HG02938 (cell line): ENCODE results near the gene PSMB10.

ENCODE experiments used
- ATAC-seq: cut with Tn5 transposase; IDR thresholded peaks from one replicate; pipeline ENCODE4 v1.9.1; 2021; ENCODE audit warnings: mild to moderate bottlenecking, moderate library complexity; ENCODE audit not compliant: unreplicated experiment

The PSMB10 gene

DNA sequence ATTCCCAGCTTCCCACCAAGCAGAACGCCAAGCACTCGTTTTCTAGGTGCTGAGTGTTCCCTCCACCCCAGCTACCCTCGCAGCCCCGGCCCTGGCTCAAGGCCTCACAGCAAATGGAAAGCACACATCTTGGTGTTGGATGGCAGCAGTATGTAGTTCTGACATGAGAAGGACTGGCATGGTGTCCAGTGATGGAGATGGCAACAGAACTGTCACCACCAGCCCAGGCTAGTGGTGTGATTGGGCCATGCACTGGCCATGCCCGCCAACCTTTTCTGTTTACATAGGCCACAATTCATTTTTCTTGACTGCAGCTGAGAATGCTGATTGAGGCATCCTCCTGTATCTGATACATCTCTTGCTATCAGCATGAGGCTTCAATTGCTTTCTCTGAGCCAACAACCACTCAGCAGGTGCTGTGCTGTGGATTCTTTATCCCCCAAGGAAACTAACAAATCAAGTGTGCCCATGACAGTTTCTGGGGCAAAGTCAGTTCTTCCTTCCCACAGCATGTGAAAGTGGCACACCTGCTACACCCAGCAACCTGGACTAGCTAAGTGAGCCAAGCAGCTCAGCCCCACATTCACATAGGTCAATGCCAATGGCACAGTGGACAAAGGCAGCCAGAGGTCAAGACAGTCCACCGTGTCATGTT is 28.0 kb upstream of the PSMB10 start:
- no peak for ATAC-seq

DNA sequence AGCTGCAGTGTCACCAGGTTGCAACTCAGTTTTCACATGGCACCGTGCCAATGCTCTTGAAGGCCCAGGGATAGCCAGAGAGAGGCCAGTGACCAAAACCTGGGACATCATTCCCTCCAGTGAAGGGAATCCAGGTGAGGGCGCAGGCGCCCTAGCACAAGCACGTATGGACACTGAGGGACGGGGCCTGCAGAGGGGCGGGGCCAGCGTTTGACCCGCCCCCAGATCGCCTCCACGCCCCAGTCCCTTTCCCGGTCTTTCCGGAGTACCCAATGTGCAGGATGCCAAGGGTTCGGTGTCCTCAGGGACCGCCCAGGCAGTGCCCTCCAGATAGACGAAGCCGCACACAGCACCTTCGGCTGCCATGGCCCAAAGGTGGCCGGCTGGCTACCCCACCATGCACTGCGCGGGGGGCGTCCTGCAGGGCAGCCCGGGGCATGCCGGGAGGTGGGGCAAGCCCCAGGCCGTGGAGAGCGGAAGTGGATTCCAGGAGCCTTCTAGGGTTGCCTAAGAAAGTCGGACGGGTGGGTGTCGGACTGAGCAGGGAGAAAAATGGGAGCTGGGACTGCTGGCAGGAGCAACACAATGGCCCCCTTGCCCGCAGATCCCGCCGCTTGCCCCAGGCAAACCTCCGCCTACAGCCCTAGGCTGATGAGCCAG is 27.1 kb upstream of the PSMB10 start:
- no peak for ATAC-seq

DNA sequence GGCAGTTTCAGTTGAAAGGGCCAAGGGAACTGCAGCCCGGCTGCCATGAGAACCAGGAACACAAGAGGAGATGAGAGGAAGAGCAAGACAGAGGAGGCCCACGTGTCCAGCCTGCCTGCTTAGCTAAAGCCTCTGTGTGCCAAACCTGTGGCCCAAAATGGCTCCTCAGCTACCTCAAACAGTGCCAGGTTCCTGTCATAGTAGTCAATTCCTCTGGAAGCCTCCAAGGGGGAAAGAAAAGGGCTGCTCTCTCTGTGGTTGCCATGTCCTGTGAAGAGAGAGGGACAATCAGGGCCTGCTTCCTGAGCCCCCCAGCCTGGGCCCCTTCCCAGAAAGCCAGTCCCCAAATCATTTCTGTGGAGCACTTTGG is 26.6 kb upstream of the PSMB10 start:
- no peak for ATAC-seq

DNA sequence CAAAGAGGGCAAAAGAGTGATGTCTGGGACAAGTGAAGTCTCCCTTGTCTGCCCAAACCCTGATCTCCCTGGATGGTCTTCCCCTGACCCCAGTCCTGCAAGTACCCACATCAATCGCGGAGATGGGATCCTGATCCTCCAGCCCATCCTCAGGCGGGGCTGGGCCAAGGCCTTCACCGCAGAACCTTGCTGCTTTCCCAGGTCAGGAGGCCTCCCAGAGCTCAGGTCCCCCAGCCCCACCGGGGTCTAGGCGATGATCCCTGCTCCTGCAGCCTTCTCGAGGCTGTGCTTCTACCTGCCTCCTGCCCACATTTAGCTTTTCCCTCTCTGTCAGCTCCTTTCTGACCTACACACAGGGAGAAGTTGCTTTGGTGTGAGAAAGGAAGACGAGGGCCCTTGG is 25.5 kb upstream of the PSMB10 start:
- no peak for ATAC-seq

DNA sequence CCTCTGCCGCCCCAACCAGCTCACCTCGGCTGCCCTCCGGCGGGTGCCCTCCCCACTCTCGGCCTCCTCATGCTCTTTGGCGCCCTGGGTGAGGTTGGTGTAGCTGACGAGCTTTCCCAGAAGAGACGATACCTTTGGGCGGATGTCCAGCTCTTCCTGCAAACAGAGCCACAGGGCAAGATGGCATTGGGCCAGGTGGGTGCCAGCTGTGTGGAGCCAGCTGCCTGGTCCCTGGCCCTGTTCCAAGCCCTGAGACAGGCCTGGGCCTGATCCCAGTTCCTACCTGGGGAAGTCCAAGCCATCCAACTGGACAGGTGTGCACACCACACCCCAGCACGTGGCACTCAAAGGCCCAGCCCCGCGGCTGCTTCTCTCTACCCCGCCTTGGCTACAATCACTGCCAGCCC is 24.9 kb upstream of the PSMB10 start:
- no peak for ATAC-seq

DNA sequence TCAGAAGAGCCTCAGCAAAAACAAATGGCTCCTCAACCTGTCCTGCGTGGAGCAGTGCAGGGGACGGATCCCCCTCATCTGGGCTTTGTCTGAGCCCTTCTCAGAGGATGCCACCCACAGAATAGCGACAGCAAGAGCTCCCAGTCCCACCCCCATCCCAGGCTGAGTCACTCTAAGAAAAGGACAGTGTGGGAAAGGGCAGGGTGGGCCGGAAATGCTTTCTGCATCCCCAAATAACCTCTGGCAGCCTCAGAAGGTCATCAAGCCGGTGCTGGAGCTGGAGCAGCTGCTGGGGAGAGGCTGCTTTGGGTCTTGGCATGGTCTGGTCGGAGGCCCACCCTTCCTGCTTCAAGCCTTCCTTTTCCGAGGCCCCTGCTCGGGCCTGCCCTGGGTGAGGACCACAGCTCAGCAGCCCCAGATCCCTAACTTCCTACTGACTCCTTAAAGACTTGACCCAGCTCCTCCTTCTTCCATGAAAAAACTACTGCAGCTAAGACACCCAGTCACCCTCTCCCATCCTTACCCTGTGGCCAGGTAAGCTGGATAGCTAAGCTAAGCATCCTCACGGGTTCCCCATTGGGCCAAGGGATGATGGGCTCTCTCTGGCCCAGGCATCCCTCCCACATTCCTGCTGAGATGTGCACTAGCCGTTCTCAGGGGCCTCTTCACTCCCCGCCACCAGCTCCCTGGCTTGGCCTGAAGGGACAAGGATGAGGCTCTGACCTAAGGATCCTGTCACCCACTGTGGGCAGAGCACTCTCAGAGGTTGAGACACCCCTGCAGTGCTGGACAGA is 23.1 kb upstream of the PSMB10 start:
- ATAC-seq, result no peak

DNA sequence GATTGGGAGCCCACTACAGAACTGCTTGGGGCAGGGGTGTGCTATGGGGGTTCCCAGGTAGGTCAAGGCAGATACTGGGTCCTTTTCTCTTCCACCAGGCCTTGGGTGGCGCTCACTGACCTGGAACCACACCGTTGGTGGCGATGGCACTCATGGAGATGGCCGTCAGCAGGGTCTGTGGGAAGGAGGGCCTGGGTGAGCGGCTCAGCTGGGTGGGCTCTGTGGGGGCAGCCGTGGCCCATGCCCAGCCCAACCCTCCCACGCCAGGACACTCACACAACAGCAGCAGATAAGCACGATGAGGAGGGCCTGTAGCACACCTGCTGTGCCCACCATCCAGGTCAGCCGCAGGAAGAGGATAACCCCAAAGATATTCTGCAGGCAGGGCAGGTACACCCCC is 21.0 kb upstream of the PSMB10 start:
- no peak for ATAC-seq

DNA sequence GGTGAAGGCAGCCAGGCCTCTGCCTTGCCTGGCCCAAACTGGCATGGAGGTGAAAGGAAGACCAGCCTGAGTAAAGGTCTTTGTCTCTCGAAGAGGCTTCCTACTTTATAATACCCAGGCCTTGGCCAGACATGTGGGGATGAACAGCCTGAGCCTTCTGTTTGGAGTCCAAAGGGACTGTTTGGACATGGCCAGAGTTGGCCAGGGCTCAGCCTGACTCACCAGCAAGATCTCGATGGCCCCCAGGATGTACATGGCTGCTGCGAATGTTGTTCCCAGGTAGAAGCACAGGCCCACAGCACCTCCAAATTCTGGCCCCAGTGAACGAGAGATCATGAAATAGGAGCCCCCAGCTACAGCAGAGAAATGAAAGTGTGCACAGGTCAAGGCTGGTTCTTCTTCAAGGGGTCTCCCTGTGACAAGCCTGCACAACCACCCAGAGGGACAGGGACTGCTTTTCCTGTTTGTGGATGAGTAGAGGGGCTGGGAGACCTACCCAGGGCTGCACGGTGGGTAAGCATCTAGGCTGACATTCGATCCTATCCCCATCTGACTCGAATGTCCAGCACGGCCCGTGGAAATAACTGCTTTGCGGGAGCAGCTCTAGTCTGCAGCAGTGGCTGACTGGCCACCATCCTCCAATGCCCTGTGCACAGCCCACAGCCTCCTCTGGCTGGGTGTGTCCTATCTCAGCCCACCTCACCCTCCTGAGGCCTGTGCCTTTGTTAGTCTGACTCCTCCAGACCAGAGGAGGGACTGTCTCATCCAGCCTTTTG is 18.0 kb upstream of the PSMB10 start:
- no peak for ATAC-seq

DNA sequence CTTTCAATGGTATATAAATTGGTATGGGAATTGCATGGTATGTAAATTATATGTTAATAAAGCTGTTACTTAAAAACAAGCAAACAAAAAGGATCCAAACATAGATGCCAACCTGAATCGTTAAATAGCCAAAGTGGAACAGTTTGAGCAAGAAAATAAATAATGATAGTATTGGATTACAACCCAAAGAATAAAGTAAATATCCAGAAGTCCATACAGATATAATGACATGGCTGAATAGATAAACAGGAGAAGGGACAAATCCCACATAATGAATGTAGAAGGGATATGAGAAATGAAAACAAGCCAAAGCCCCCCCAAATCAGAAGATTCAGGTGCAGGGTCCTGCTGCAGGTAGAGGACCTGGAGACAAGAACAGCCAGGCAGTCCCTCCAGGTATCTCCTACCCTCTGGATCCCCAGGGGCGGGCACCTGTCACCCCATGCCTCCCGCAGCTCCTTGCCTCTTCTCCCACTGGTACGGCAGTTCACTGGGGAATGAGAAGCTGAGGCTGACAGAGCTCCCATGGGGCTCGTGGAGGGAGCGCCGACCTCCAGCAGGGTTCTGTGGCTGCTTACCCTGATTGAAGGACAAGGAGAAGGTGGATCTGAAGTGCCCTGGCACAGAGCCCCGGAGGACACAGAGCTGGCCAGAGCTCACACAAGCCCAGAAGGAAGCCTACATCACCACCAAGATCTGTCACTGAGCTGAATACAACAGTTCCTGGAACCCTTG is 17.2 kb upstream of the PSMB10 start:
- no peak for ATAC-seq

DNA sequence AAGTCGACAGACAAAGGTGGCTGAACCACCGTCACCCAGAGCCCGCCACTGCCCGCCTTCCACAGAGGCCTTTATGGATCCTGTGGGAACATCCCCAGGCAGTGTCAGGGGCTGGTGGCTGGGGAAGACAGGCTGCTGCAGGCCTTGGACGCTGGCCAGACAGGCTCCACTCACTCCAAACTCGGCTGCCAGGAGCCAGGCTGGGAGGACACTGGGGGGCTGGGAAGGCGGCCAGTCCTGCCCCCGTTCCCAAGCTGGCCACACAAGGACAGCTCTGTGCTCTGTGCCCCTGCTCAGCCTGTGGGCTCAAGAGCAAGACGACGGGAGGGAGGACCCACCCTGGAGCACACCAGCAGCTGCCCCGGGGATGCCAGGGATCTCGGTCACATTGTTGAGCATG is 14.8 kb upstream of the PSMB10 start:
- ATAC-seq, result no peak

DNA sequence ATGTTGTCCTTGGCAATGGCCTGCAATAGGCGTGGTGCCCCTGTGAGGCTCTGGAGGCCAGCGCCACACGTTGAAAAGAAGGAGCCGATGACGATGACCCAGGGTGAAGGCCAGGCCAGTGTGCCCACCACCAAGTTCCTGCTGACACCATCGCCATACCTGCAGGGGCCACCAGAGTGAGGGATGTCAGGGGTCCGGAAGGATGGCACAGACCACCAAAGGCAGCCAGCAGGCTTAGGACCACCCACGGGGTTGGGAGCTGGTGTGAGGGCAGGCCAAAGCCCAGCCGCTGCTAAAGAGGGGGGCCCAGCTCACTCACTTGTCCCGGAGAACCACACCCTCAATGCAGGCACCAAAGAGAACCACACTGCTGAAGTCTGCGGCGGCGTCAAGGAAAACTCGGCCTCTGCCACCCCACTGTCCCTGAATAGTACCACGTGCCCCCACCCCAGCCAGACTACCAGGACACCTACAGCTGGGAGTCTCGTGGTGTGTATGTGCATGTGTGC is 13.7 kb upstream of the PSMB10 start:
- ATAC-seq, result no peak

DNA sequence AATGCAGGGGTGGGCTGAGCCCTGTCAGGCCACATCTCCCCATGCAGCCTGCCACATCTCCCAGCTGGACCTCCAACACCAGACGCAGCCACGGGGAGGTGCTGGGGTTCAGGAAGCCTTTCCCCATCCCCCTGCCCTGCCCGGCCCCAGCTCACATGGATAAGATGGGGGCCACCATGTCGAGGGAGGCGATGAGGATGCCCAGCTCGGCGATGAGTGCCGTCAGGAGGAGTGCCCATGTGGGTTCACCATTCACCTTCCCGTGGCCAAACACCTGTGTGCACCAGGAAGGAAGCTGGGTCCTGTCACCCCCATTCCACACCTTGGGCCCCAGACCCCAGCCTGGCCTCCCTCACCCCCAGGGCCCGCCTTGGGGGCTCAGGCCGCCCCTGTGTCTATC is 13.0 kb upstream of the PSMB10 start:
- ATAC-seq, result no peak

DNA sequence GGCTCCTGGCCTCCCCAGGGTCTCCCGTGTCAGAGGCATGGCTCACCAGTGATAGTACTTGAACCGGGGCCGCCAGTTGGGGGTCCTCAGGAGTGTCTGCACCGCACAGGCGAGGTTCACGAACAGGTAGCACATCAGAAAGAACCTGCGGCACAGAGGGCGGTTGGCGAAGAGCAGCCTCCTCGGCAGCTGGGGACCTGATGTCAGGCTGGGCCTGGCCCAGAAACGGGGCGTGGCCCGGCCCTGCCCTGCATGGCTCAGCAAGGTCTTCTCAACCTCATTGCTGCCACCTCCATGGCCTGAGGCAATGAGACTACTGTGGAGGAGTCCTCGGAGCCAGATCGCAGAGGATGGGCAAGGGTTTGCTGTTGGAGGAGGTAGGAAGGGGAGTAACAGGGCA is 11.4 kb upstream of the PSMB10 start:
- no peak for ATAC-seq

DNA sequence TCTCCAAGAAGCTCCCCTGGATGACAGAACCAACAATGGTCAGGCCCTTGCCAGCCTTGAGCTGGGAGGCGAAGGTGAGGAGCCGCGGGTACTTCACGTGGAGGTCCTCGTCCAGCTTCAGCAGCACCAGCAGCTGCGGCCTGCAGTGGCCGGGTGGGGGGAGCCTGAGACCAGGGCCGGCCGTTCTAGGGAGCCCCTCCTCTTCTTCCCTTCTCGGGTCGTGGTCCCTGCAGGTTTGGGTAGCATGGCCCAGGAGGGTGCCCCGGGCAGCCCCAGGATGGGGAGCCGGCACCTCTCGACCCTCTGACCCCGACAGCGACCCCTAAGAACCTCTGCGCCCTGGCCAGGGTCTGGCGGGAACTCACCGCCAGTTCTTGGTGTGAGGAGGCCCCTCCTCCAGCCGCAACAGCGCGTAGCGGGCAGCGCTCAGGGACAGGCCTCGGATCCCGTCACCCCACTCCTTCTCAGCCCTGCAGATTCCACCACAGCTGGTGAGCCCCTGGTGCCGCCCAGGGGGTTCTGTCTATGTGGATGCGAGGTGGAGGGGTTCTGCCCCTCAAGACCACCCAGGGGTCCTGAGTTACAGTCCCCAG is 10.4 kb upstream of the PSMB10 start:
- no peak for ATAC-seq

DNA sequence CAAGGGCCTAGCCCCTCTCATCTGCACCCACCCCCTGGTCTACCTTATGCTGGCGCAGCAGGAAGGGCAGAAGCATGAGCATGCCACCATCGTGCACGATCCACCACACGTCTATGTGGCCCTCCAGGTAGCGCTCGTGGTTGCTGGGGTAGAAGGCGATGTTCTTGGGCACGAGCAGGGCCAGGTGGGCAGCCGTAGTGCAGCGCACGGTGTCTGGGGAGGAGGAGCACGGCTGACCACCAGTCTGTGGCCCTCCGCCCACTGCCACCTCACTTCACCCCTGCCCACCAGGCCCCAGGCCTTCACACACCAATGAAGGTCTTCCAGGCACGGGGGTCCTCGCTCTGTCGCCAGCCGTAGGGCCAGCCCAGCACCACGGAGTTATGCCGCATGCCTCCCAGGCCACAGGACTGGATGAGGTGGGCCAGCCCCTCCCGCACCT is 9.5 kb upstream of the PSMB10 start:
- ATAC-seq, result no peak

DNA sequence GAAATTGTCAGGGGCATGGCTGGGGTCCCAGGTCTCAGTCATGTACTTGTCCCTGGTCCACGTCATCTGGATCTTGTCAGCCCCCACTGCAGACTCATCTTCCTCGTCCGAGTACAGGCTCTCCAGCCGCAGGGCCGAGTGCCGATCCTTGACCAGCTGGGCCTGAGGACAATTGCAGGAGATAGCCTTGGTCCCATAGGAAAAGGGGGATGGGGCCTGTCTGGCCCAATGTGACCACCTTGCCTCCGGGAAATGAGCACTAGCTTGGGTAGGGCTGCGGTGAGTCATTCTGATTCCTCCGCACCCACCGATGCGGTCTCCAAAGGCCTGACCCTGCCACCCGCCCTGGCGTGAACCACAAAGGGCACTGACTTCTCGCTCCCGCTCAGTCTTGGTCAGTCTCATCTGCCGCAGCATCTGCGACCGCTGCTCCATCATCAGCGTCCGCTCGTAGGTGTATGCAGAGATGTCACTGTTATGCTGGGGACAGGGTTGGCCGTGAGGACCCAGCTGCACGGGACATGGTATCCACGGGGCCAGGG is 8.8 kb upstream of the PSMB10 start:
- no peak for ATAC-seq

DNA sequence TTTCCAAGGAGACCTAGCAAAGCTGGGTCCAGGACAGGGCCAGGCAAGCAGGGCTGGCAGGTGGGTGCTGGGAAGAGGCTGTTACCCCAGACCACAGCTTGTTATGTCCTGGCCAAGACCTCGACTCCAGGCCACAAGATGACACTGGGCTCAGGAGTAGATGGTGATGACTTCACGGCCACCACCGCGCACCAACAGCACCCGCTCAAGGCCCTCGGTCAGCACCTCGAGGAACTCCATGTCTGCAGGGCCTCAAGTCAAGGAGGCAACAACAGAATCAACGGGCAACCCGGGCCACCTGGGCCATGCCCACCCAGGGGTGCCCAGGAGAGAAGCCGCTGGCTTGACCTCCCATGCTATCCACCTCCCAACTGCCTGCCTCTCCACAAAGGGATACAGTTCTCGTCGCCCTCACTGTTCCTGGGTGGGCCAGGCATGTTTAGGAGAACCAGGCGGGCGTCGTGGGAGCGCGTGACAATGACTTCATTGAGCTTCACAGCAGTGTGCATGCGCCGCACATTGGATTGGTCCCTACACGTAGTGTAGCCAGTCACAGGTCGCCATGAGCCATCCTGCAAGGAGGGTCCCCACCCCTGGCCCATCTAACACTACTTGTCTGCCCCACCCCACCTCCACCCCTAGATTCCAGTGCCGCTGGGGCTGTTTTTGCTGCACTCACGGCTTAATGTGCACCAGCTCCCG is 8.2 kb upstream of the PSMB10 start:
- ATAC-seq, result no peak

DNA sequence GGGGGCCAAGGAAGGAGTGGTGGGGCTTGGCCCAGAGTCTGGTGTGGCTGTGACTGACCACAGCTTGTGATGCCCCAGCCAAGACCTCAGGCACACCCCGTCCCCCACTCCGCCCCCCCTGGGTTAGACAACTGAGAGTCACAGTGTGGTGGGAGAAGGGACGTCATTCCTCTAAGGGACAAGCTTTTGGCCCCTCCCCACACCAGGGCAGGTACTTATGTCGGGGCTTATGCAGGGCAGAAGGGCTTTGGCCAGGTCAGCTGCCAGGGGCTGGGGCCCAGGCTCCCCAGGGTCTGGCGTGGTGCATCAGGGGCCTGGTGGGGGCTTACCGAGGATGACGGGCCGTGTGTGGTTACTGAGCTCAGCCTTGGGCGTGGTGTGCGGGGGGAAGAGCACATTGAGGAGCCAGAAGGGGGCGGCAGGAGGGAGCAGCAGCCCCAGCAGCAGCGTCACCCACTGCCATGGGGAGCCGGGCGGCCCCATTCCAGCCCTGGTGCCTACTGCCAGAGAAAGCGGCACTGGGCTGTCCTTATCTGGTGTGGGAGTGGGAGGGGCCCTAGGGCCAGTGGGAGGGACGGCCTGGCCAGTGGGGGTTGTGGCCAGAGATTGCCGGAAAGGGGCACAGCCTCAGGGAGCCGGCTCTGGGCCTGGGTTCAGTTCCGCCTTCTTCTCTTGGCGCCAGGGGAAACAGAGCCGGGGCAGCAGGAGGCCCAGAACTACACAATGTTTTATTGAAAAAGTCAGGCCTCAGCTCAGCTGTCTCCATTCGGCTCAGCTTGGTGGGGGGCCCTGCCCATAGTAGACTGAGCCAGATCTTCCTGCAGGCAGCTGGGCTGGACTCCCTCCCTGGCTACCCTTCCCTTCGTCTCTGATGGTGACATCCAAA is 7.2 kb upstream of the PSMB10 start, which contains the start of gene LCAT:
Gene LCAT (minus strand): TSS at position 502 of the 886 bp plus-strand sequence. CDS start 19 bp downstream, at position 483.
- ATAC-seq, result no peak
